ENCODE data around the gene AGRN.
"Not testable (repeated sequence)": the region's sequence is repeated elsewhere in the genome, so short reads cannot be mapped to it uniquely, and the experiment has no call there.

- not testable (repeated sequence) for TF ChIP-seq CTCF (conservative IDR thresholded peaks at IDR 0.05); ZFX (IDR thresholded peaks at IDR 0.05)
Observed at GRCh38 chr1:1077396-1077795, 57.5 kb downstream of the AGRN start.
